Activated CD8-positive, alpha-beta T cell treated with anti-CD3 and anti-CD28 coated beads for 36 hours (primary cell): ENCODE results near the gene XKRX. TPM values are rescaled to one million over a fixed set of nuclear protein-coding genes. Genes with fewer than 3 reads are reported as not detected.
A peak's percentile ranks its signal among the peaks of the same experiment; 100 is the strongest.

Experiments used
- ATAC-seq: fragments of 200-7000 bp; cut with Tn5 transposase; one replicate; pipeline ENCODE4 v1.10.0; 2021; ENCODE audit warnings: mild to moderate bottlenecking, moderate library complexity
- CTCF ChIA-PET: fragments of 350-600 bp; sonication (Branson Sonifier 250); formaldehyde crosslinking; loops from one replicate; lab custom pipeline; 2021; ENCODE audit warnings: antibody characterized with exemption; lab: Charles Lee
- POLR2A ChIA-PET: fragments of 350-600 bp; sonication (Branson Sonifier 250); formaldehyde crosslinking; loops from one replicate; lab custom pipeline; 2021; ENCODE audit warnings: antibody characterized with exemption; lab: Charles Lee
- DNase-seq: peaks from one replicate; pipeline ENCODE4 v3.0.0-alpha.2; 2020
- H3K27ac Mint-ChIP-seq: one replicate; pipeline ENCODE4 v1.8.0; 2021; ENCODE audit warnings: mild to moderate bottlenecking, mixed read lengths
- H3K27me3 Mint-ChIP-seq: one replicate; pipeline ENCODE4 v1.8.0; 2021; ENCODE audit warnings: mixed read lengths
- H3K36me3 Mint-ChIP-seq: one replicate; pipeline ENCODE4 v1.8.0; 2021; ENCODE audit warnings: low read depth, mixed read lengths
- H3K4me1 Mint-ChIP-seq: one replicate; pipeline ENCODE4 v1.8.0; 2021; ENCODE audit warnings: low read depth, mixed read lengths
- H3K4me3 Mint-ChIP-seq: one replicate; pipeline ENCODE4 v1.8.0; 2021; ENCODE audit warnings: mild to moderate bottlenecking, moderate library complexity, mixed read lengths
- H3K9me3 Mint-ChIP-seq: one replicate; pipeline ENCODE4 v1.8.0; 2021; ENCODE audit warnings: mixed read lengths
- CTCF ChIP-seq: fragments of 200-600 bp; IDR thresholded peaks from one replicate; pipeline ENCODE4 v1.8.0; 2022; ENCODE audit warnings: antibody characterized with exemption, mild to moderate bottlenecking
- intact Hi-C: fragments of 100-400 bp; cut with micrococcal nuclease; formaldehyde crosslinking; loops from one replicate; pipeline ENCODE4 v1.10.0; 2022
- total RNA-seq, 2 experiments: library from RNA; stranded (reverse); gene quantifications; one replicate each; pipeline ENCODE4 v1.2.3, GENCODE V29; 2021

The XKRX gene
- total RNA-seq, 2 experiments from 2014 or later, result 0.43 to 0.49 TPM

GRCh38 chrX:100911731-100912130, 17.0 kb downstream of the XKRX start:
- Mint-ChIP-seq H3K36me3 (peaks cover 1% of the 10 kb centered on the region), H3K4me1 (no peaks in the 10 kb centered on the region), H3K27ac (no peak overlapping the region), H3K27me3 (no peaks in the 10 kb centered on the region), H3K9me3 (no peaks in the 10 kb centered on the region), H3K4me3 (no peak overlapping the region)
- no peak for TF ChIP-seq CTCF
- ATAC-seq (no peak), DNase-seq (no peak)
- ChIA-PET CTCF (no interaction called here), POLR2A (no interaction called here)
- intact Hi-C loops, result no loop called here

- H3K27me3 Mint-ChIP-seq, result no peaks in the 10 kb centered on the region
- CTCF ChIA-PET, result no interaction called here
- POLR2A ChIA-PET, result no interaction called here
- ATAC-seq, result no peak
- intact Hi-C loops, result no loop called here
- TF ChIP-seq CTCF, result no peak
- no peaks in the 10 kb centered on the region for H3K4me1 Mint-ChIP-seq
- DNase-seq, result no peak
- no peak overlapping the region for H3K27ac Mint-ChIP-seq
- H3K36me3 Mint-ChIP-seq, result no peaks in the 10 kb centered on the region
- no peak overlapping the region for H3K4me3 Mint-ChIP-seq
- no peaks in the 10 kb centered on the region for H3K9me3 Mint-ChIP-seq
Observed at GRCh38 chrX:100905620-100906019, 23.1 kb downstream of the XKRX start.

- no peak for TF ChIP-seq CTCF
- Mint-ChIP-seq H3K4me3 (no peak overlapping the region), H3K36me3 (no peaks in the 10 kb centered on the region), H3K4me1 (no peaks in the 10 kb centered on the region), H3K27ac (no peak overlapping the region), H3K27me3 (no peaks in the 10 kb centered on the region), H3K9me3 (no peaks in the 10 kb centered on the region)
- POLR2A ChIA-PET, result no interaction called here
- ATAC-seq (no peak), DNase-seq (no peak)
- CTCF ChIA-PET, result interaction anchor here (1.0 kb wide), 1 partner anchor 9 kb away, joined by 3 read pairs; no protein-coding TSS in a partner anchor
- intact Hi-C loops, result no loop called here
Observed at GRCh38 chrX:100904433-100904832, 24.3 kb downstream of the XKRX start.

- peak; percentile 39 for DNase-seq
- Mint-ChIP-seq H3K4me3 (no peak overlapping the region), H3K4me1 (no peaks in the 10 kb centered on the region), H3K9me3 (no peaks in the 10 kb centered on the region), H3K27me3 (no peaks in the 10 kb centered on the region), H3K27ac (no peak overlapping the region), H3K36me3 (no peaks in the 10 kb centered on the region)
- intact Hi-C loops, result no loop called here
- ChIA-PET POLR2A (no interaction called here), CTCF (interaction anchor here (0.7 to 1.1 kb wide), 3 partner anchors 9 to 359 kb away, joined by 3 to 4 read pairs (median 3); no protein-coding TSS in a partner anchor)
- no peak for TF ChIP-seq CTCF
- ATAC-seq, result peak; percentile 45
Observed at GRCh38 chrX:100895365-100896075, 33.2 kb downstream of the XKRX start.

- Mint-ChIP-seq H3K27me3 (no peaks in the 10 kb centered on the region), H3K27ac (no peak overlapping the region), H3K36me3 (no peaks in the 10 kb centered on the region), H3K4me3 (no peak overlapping the region), H3K4me1 (no peaks in the 10 kb centered on the region), H3K9me3 (no peaks in the 10 kb centered on the region)
- intact Hi-C loops, result no loop called here
- no peak for TF ChIP-seq CTCF
- DNase-seq, result no peak
- ChIA-PET CTCF (no interaction called here), POLR2A (no interaction called here)
- ATAC-seq, result no peak
Observed at GRCh38 chrX:100883654-100884053, 45.1 kb downstream of the XKRX start.
